ENCODE measurements around the gene TRH.
"Not testable (repeated sequence)": the region's sequence is repeated elsewhere in the genome, so short reads cannot be mapped to it uniquely, and the experiment has no call there.

DNA sequence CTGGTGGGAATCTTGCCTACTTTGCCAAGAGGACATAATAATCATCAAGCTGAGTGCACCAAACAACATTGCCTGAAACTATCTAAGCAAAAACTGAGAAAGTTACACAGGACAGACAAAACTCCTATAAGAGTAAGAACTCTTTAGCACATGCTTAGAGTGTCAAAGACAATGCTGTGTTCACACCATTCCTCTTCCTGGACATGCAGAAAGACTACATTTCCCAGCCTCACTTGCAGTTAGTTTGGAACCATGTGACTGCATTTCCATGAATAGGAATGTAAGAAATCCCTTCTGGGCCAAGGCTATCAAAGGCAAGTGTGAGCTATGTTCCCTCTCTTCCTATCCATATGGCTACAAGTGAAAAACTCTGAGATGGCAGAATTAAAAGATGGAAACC is 37.6 kb downstream of the TRH start:
- not testable (repeated sequence) for TF ChIP-seq EZH2phosphoT487 (IDR thresholded peaks at IDR 0.05; ENCODE audit: insufficient read depth, low read depth); EZH2 (IDR thresholded peaks at IDR 0.05; ENCODE audit: insufficient read depth, poor library complexity, severe bottlenecking)

Measured in GM23248 (cell line).